Choroid plexus epithelial cell (primary cell): Measurements from ENCODE around the gene ZNF358.

ENCODE experiments used
- DNase-seq: peaks from one replicate; pipeline ENCODE4 v3.0.0-alpha.2; 2010; ENCODE audit warnings: low read depth
- H3K4me3 ChIP-seq: 2 replicates; pipeline ENCODE4 v1.5.1; 2011; ENCODE audit warnings: low read depth, mild to moderate bottlenecking, control low read depth, low read length, moderate library complexity
- TF ChIP-seq, protein P1 (sequence below): conservative IDR thresholded peaks from 2 replicates; pipeline ENCODE4 v1.5.1; 2011; ENCODE audit warnings: low read depth, mild to moderate bottlenecking, control low read depth, inconsistent platforms, low read length, moderate library complexity

Gene ZNF358

DNA sequence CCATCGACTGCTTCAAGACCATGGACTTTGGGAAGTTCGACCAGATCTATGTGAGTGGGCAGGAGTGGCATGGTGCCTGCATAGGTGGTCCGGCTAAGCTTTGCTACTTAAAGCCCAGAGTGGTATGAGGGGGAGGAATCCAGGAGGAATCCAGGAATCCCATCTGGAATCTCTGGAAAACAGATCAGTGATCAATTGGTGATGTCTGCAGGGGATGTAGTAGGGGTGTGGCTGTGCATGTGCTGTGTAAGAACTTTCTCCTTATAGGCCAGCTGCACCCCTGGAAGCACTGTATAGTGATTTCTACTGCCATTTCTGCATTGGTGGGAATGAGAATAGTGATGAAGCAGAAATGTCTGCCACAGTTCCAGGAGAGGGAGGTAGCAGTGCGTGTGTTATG lies 43.2 kb downstream of the ZNF358 start:
- no peak overlapping the region for H3K4me3 ChIP-seq
- TF ChIP-seq, protein P1, sequence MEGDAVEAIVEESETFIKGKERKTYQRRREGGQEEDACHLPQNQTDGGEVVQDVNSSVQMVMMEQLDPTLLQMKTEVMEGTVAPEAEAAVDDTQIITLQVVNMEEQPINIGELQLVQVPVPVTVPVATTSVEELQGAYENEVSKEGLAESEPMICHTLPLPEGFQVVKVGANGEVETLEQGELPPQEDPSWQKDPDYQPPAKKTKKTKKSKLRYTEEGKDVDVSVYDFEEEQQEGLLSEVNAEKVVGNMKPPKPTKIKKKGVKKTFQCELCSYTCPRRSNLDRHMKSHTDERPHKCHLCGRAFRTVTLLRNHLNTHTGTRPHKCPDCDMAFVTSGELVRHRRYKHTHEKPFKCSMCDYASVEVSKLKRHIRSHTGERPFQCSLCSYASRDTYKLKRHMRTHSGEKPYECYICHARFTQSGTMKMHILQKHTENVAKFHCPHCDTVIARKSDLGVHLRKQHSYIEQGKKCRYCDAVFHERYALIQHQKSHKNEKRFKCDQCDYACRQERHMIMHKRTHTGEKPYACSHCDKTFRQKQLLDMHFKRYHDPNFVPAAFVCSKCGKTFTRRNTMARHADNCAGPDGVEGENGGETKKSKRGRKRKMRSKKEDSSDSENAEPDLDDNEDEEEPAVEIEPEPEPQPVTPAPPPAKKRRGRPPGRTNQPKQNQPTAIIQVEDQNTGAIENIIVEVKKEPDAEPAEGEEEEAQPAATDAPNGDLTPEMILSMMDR: no peak
- no peak for DNase-seq

DNA sequence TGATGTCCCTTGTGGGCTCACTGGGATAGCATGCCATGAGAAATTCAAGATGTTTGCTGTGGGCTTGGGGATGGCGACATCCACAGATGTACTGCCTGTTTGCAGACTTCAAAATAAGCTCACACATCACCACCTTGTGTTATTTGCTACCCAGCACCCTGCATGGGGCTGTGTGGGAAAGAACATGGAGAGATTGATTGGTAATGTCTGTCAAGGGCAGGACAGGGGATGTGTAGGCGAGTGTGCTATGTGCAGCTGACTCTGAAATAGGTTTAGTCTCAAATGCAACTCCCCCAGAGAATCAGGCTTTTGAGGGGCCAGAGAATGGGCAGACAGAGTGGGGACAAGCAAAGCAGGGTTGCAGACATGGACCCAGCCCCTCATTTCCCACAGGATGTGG lies 44.4 kb downstream of the ZNF358 start:
- DNase-seq: no peak
- TF ChIP-seq, protein P1: no peak
- H3K4me3 ChIP-seq: no peak overlapping the region

DNA sequence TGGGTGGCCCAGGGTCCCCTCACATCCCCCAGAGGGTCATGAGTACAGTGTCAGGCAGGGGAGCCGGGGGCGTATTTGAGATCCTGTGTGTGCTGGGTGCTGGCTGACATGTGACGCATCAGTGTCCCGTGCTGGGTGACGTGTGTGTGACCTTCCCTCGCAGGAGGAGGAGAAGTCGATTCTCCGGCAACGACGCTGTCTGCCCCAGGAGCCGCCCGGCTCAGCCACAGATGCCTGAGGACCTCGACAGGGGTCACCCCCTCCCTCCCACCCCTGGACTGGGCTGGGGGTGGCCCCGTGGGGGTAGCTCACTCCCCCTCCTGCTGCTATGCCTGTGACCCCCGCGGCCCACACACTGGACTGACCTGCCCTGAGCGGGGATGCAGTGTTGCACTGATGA lies 45.4 kb downstream of the ZNF358 start:
- no peak for DNase-seq
- TF ChIP-seq, protein P1: no peak
- no peak overlapping the region for H3K4me3 ChIP-seq

DNA sequence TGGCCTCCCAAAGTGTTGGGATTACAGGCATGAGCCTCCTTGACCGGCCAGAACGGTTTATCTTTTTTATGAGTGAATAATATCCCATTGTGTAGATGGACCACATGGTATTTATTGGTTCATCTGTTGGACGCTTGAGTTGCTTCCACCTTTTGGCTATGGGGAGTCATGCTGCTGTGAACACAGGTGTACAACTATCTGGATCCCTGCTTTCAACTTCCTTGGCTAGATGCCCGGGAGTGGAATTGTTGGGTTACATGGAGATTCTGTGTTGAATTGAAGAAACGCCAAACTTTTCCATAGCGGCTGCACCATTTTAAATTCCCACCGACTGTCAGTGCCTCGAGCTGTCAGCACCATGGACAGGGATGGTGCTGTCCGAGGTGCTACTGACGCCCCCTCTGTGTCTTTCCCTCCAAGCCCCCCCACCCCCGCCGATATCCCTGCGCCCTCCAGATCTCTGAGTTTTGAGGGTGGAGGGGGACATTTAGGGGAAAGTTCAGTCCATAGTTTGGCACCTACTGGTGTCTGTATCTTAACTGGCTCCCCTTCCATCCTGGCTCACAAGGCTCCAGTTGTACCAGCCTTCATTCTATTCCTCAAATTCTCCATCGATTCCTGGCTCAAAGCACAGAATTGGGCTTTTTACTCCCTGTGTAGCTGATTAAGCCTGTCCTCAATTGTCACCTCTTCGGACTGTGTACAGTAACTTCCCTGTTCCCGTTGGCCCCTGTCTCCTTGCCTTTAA lies 46.9 kb downstream of the ZNF358 start:
- DNase-seq: no peak
- H3K4me3 ChIP-seq: no peak overlapping the region
- TF ChIP-seq, protein P1: no peak

DNA sequence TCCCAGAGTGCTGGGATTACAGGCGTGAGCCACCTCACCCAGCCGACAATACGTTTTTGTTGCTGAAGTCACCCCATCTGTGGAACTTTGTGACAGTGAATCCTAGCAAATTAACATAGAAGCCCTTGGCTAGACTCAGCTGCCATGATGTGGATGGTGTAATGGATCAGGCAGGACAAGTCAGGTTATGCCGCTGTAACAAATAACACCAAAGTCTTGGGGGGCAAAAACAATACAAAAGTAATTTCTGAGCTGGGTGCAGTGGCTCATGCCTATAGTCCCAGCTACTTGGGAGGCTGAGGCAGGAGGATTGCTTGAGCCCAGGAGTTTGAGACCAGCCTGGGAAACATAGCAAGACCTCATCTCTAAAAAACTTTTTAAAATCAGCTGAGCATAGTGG lies 49.0 kb downstream of the ZNF358 start:
- TF ChIP-seq, protein P1: no peak
- H3K4me3 ChIP-seq: no peak overlapping the region
- no peak for DNase-seq

DNA sequence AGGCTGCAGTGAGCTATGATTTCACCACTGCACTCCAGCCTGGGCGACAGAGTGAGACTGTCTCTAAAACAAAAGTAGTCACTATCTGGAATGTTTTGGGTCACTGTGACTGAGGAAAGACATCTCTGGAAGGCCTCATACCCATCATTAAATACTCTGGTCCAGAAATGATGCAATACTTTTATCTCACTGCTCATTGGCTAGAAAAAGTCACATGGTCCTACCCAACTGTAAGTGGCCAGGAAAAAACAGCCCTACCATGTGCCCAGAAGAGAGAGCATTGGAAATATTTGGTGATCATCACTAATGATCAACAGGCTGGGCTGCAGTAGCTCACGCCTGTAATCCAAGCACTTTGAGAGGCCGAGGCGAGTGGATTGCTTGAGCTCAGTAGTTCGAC lies 49.4 kb downstream of the ZNF358 start:
- TF ChIP-seq, protein P1: no peak
- DNase-seq: no peak
- no peak overlapping the region for H3K4me3 ChIP-seq
